Measurements from ENCODE around the gene SUPT4H1.
"Not testable (repeated sequence)": the region's sequence is repeated elsewhere in the genome, so short reads cannot be mapped to it uniquely, and the experiment has no call there.

Gene SUPT4H1

GRCh38 chr17:58351831-58352595 lies at the start of gene SUPT4H1:
TSS of gene SUPT4H1 (minus strand) at chr17:58352201. CDS start at chr17:58352135, 66 bp downstream.
- intact Hi-C loops (cut with DNase I; ENCODE audit: low total_unique reads) = loop anchor here (10.0 kb wide), 1 partner anchor 163 kb away; the partner anchor contains the start of gene MTMR4
- Histone ChIP-seq H3K4me1 (peaks cover 0 to 23% (median 13%) of the 10 kb centered on the region in 4 donors), H3K36me3 (peaks cover 37 to 42% (median 38%) of the 10 kb centered on the region in 3 donors), H3K27me3 (no peaks in the 10 kb centered on the region), H3K9me3 (no peaks in the 10 kb centered on the region), H3K27ac (peak within 1 kb of the TSS; percentile 94), H3K4me3 (peak within 1 kb of the TSS; percentile 77 to 84)
- peak; percentile 79 to 93 for DNase-seq
- TF ChIP-seq, protein P1, sequence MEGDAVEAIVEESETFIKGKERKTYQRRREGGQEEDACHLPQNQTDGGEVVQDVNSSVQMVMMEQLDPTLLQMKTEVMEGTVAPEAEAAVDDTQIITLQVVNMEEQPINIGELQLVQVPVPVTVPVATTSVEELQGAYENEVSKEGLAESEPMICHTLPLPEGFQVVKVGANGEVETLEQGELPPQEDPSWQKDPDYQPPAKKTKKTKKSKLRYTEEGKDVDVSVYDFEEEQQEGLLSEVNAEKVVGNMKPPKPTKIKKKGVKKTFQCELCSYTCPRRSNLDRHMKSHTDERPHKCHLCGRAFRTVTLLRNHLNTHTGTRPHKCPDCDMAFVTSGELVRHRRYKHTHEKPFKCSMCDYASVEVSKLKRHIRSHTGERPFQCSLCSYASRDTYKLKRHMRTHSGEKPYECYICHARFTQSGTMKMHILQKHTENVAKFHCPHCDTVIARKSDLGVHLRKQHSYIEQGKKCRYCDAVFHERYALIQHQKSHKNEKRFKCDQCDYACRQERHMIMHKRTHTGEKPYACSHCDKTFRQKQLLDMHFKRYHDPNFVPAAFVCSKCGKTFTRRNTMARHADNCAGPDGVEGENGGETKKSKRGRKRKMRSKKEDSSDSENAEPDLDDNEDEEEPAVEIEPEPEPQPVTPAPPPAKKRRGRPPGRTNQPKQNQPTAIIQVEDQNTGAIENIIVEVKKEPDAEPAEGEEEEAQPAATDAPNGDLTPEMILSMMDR (IDR thresholded peaks at IDR 0.05) = peak; percentile 5 to 25

- no peak for DNase-seq
- Histone ChIP-seq H3K9me3 (no peaks in the 10 kb centered on the region), H3K4me1 (no peaks in the 10 kb centered on the region), H3K36me3 (no peaks in the 10 kb centered on the region), H3K27me3 (peaks cover 0 to 3% of the 10 kb centered on the region in 2 donors), H3K4me3 (no peak overlapping the region), H3K27ac (no peak overlapping the region)
- intact Hi-C loops (cut with DNase I; ENCODE audit: low total_unique reads) = no loop called here
- TF ChIP-seq, protein P1 (IDR thresholded peaks at IDR 0.05) = no peak
These were observed 49.3 kb upstream of the SUPT4H1 start for GRCh38 chr17:58401287-58401686.

GRCh38 chr17:58400826-58401225 lies 48.8 kb upstream of the SUPT4H1 start:
- Histone ChIP-seq H3K27ac (no peak overlapping the region), H3K4me3 (no peak overlapping the region), H3K27me3 (peaks cover 0 to 3% of the 10 kb centered on the region in 2 donors), H3K36me3 (no peaks in the 10 kb centered on the region), H3K4me1 (no peaks in the 10 kb centered on the region), H3K9me3 (no peaks in the 10 kb centered on the region)
- TF ChIP-seq, protein P1 (IDR thresholded peaks at IDR 0.05) = no peak
- no peak for DNase-seq
- intact Hi-C loops (cut with DNase I; ENCODE audit: low total_unique reads) = no loop called here

- no peak for DNase-seq
- no peaks in the 10 kb centered on the region for H3K9me3 ChIP-seq
- TF ChIP-seq, protein P1 (IDR thresholded peaks at IDR 0.05) = no peak
- H3K27me3 ChIP-seq = peaks cover 0 to 3% of the 10 kb centered on the region in 2 donors
- no peak overlapping the region for H3K27ac ChIP-seq
- intact Hi-C loops (cut with DNase I; ENCODE audit: low total_unique reads) = no loop called here
- H3K36me3 ChIP-seq = no peaks in the 10 kb centered on the region
- H3K4me3 ChIP-seq = no peak overlapping the region
- no peaks in the 10 kb centered on the region for H3K4me1 ChIP-seq
These were observed 48.0 kb upstream of the SUPT4H1 start for GRCh38 chr17:58399974-58400373.

GRCh38 chr17:58398574-58399266 lies 46.7 kb upstream of the SUPT4H1 start:
- H3K4me3 ChIP-seq = no peak overlapping the region
- intact Hi-C loops (cut with DNase I; ENCODE audit: low total_unique reads) = no loop called here
- no peak for DNase-seq
- H3K36me3 ChIP-seq = no peaks in the 10 kb centered on the region
- H3K27me3 ChIP-seq = peaks cover 0 to 3% of the 10 kb centered on the region in 2 donors
- H3K27ac ChIP-seq = no peak overlapping the region
- no peaks in the 10 kb centered on the region for H3K9me3 ChIP-seq
- TF ChIP-seq, protein P1 (IDR thresholded peaks at IDR 0.05) = no peak
- H3K4me1 ChIP-seq = no peaks in the 10 kb centered on the region

- intact Hi-C loops (cut with DNase I; ENCODE audit: low total_unique reads) = not testable (repeated sequence)
These were observed 45.4 kb upstream of the SUPT4H1 start for GRCh38 chr17:58397421-58397820.

More at GRCh38 chr17:58397421-58397820, 45.4 kb upstream of the SUPT4H1 start:
- H3K27me3 ChIP-seq, H3K4me3 ChIP-seq, H3K27ac ChIP-seq, DNase-seq, H3K9me3 ChIP-seq, H3K36me3 ChIP-seq, H3K4me1 ChIP-seq: not testable (repeated sequence)

All from tibial artery (tissue), 4 donors.